K562 (cell line): ENCODE results near the gene FBLN2. TPM values are rescaled to one million over a fixed set of nuclear protein-coding genes. Genes with fewer than 3 reads are reported as not detected.

Experiments used
- BRCA1 ChIP-seq, 2 experiments: fragments of 450-650 bp in 1 of 2; sonication (generic) in 1 of 2; formaldehyde crosslinking in 1 of 2; IDR thresholded peaks; 2 replicates each; pipeline versions ENCODE4 v1.5.0 to v1.6.1; 2017 to 2020; ENCODE audit warnings: mild to moderate bottlenecking in 1 of 2, missing genetic modification reagents in 1 of 2
- CTCFL ChIP-seq: IDR thresholded peaks from 2 replicates; pipeline ENCODE4 v1.6.1; 2011; ENCODE audit warnings: borderline replicate concordance, low read depth, mild to moderate bottlenecking, moderate library complexity, low read length; ENCODE audit not compliant: insufficient read depth, poor library complexity, severe bottlenecking
- DNMT1 ChIP-seq: fragments of 450-650 bp; IDR thresholded peaks from 2 replicates; pipeline ENCODE4 v1.6.1; 2016; ENCODE audit warnings: antibody characterized with exemption, mild to moderate bottlenecking
- HLTF ChIP-seq: fragments of 450-650 bp; IDR thresholded peaks from 2 replicates; pipeline ENCODE4 v1.6.1; 2016
- HNRNPK ChIP-seq: fragments of 200-400 bp; formaldehyde crosslinking; IDR thresholded peaks from one replicate; pipeline ENCODE4 v1.6.1; 2018; ENCODE audit warnings: mild to moderate bottlenecking, low read depth, low read length; ENCODE audit not compliant: poor library complexity, severe bottlenecking
- KAT8 ChIP-seq: fragments of 450-650 bp; IDR thresholded peaks from 2 replicates; pipeline ENCODE4 v1.6.1; 2016; ENCODE audit warnings: low read depth, mild to moderate bottlenecking
- MEF2A ChIP-seq: IDR thresholded peaks from 2 replicates; pipeline ENCODE4 v1.6.1; 2011; ENCODE audit warnings: low read depth, mild to moderate bottlenecking, low read length, moderate library complexity; ENCODE audit not compliant: control insufficient read depth
- POLR2AphosphoS5 ChIP-seq: IDR thresholded peaks from 2 replicates; pipeline ENCODE4 v1.6.1; 2011; ENCODE audit warnings: mild to moderate bottlenecking, low read depth, low read length, moderate library complexity; ENCODE audit not compliant: control insufficient read depth, insufficient read depth
- PRPF4 ChIP-seq: fragments of 200-400 bp; formaldehyde crosslinking; IDR thresholded peaks from one replicate; pipeline ENCODE4 v1.6.1; 2017; ENCODE audit warnings: low read length, low read depth, mild to moderate bottlenecking; ENCODE audit not compliant: insufficient read depth, poor library complexity, severe bottlenecking
- RBM34 ChIP-seq: fragments of 200-400 bp; formaldehyde crosslinking; IDR thresholded peaks from 2 replicates; pipeline ENCODE4 v1.6.1; 2018; ENCODE audit warnings: low read length, borderline replicate concordance; ENCODE audit not compliant: insufficient read depth
- REST ChIP-seq, 2 experiments: fragments of 450-650 bp; formaldehyde crosslinking in 1 of 2; IDR thresholded peaks; 2 replicates each; pipeline versions ENCODE4 v1.4.0 to v1.6.1; 2014 to 2020; ENCODE audit warnings: mild to moderate bottlenecking in 2 of 2, borderline replicate concordance in 1 of 2, low read depth in 1 of 2
- SFPQ ChIP-seq: fragments of 200-400 bp; formaldehyde crosslinking; IDR thresholded peaks from 2 replicates; pipeline ENCODE4 v1.6.1; 2017; ENCODE audit warnings: mild to moderate bottlenecking, low read depth, low read length, moderate library complexity
- ZNF695 ChIP-seq: fragments of 450-650 bp; formaldehyde crosslinking; IDR thresholded peaks from 2 replicates; pipeline ENCODE4 v1.4.0; 2020; ENCODE audit warnings: mild to moderate bottlenecking, moderate library complexity
- polyA plus RNA-seq, 8 experiments: library from polyadenylated mRNA; depleted of rRNA in 4 of 8; stranded (reverse) in 5 of 8; unstranded in 3 of 8; fragments of >200 nt; fragmentation: Nextera tagmentation in 2 of 8; fragmentation: Illumina TruSeq in 1 of 8; extraction: Ambion mirVana in 2 of 8; extraction: Trizol in 1 of 8; gene quantifications; 2 replicates each; pipeline versions ENCODE4 v1.2.1 to v1.2.3, GENCODE V29; 2011 to 2014; ENCODE audit warnings: inconsistent platforms in 1 of 8, missing spikeins in 1 of 8
- total RNA-seq, 7 experiments: library from RNA; depleted of rRNA in 6 of 7; stranded (reverse); fragments of >200 nt in 6 of 7; fragmentation: Illumina TruSeq in 2 of 7; extraction: Trizol in 2 of 7; gene quantifications; 2 replicates each; pipeline versions ENCODE4 v1.2.1 to v1.2.3, GENCODE V29; 2011 to 2021; ENCODE audit warnings: low replicate concordance in 1 of 7

Gene FBLN2
- total and polyA plus RNA-seq, 9 of the 15 experiments (the other 6 are each of a cell fraction or from before 2014, with no cell fraction given), result 0.03 to 0.10 (median 0.04) TPM; not detected in 6

- peak; percentile 100 for TF ChIP-seq REST (IDR thresholded peaks at IDR 0.05; ENCODE audit: borderline replicate concordance)
- peak; percentile 86 for TF ChIP-seq REST (CRISPR knock-in tag; IDR thresholded peaks at IDR 0.05; ENCODE audit: low read depth)
- no peak for TF ChIP-seq POLR2AphosphoS5
- no peak for TF ChIP-seq BRCA1 (IDR thresholded peaks at IDR 0.05)
- no peak for TF ChIP-seq BRCA1 (CRISPR knock-in tag; IDR thresholded peaks at IDR 0.05)
- TF ChIP-seq SFPQ, result no peak
- no peak for TF ChIP-seq MEF2A
- TF ChIP-seq PRPF4, result no peak
- peak; percentile 84 for TF ChIP-seq CTCFL
- no peak for TF ChIP-seq HNRNPK
- no peak for TF ChIP-seq ZNF695 (CRISPR knock-in tag)
- no peak for TF ChIP-seq DNMT1
- no peak for TF ChIP-seq KAT8
- no peak for TF ChIP-seq RBM34
- TF ChIP-seq HLTF, result peak; percentile 79; the same call in 1 of the 2 replicates
These were observed 101.5 kb downstream of the FBLN2 start (continued) for GRCh38 chr3:13650210-13651056.
